Natural killer cell (primary cell): ENCODE measurements around the gene TTC9C. TPM values are rescaled to one million over a fixed set of nuclear protein-coding genes. Genes with fewer than 3 reads are reported as not detected.

Source experiments
- ATAC-seq, 3 donors: fragments of 150-1000 bp in 2 of 3; fragments of 200-7000 bp in 1 of 3; cut with Tn5 transposase; 1 replicate in 1 of 3; 2 replicates in 2 of 3; pipeline ENCODE4 v1.10.0; 2021; ENCODE audit warnings: mild to moderate bottlenecking in 2 of 3, moderate library complexity in 2 of 3
- DNase-seq, 2 donors: peaks; one replicate each; pipeline versions ENCODE4 v3.0.0 to v3.0.0-alpha.2; 2013 to 2021; ENCODE audit warnings: mixed read lengths in 1 of 2
- H3K27ac ChIP-seq: one replicate; pipeline ENCODE4 v1.5.1; 2013; ENCODE audit warnings: mild to moderate bottlenecking, low read length
- H3K27me3 ChIP-seq: one replicate; pipeline ENCODE4 v1.6.1; 2013; ENCODE audit warnings: low read length; ENCODE audit not compliant: control insufficient read depth, insufficient read depth
- H3K36me3 ChIP-seq: one replicate; pipeline ENCODE4 v1.6.1; 2013; ENCODE audit warnings: low read length; ENCODE audit not compliant: control insufficient read depth, insufficient read depth
- H3K4me1 ChIP-seq: one replicate; pipeline ENCODE4 v1.6.1; 2013; ENCODE audit warnings: low read length; ENCODE audit not compliant: control insufficient read depth, insufficient read depth
- H3K4me3 ChIP-seq: one replicate; pipeline ENCODE4 v1.5.1; 2013; ENCODE audit warnings: low read length
- H3K9me3 ChIP-seq: one replicate; pipeline ENCODE4 v1.6.1; 2013; ENCODE audit warnings: low read length; ENCODE audit not compliant: control insufficient read depth, insufficient read depth
- H3K27ac Mint-ChIP-seq, 2 donors: one replicate each; pipeline ENCODE4 v1.8.0; 2022; ENCODE audit warnings: mild to moderate bottlenecking in 2 of 2, mixed read lengths in 2 of 2, moderate library complexity in 1 of 2
- H3K27me3 Mint-ChIP-seq, 2 donors: one replicate each; pipeline ENCODE4 v1.8.0; 2022; ENCODE audit warnings: low read depth in 2 of 2, mixed read lengths in 2 of 2
- H3K36me3 Mint-ChIP-seq: one replicate; pipeline ENCODE4 v1.8.0; 2022; ENCODE audit warnings: mixed read lengths
- H3K4me1 Mint-ChIP-seq, 2 donors: one replicate each; pipeline ENCODE4 v1.8.0; 2022; ENCODE audit warnings: mixed read lengths in 2 of 2
- H3K4me3 Mint-ChIP-seq: one replicate; pipeline ENCODE4 v1.8.0; 2022; ENCODE audit warnings: mild to moderate bottlenecking, moderate library complexity, mixed read lengths
- H3K9me3 Mint-ChIP-seq, 2 donors: one replicate each; pipeline ENCODE4 v1.8.0; 2022; ENCODE audit warnings: mixed read lengths in 2 of 2
- WGBS: methylation state at CpG from one replicate; pipeline ENCODE4 v1.1.7; 2013; ENCODE audit warnings: missing lambda C conversion rate; ENCODE audit not compliant: insufficient coverage; 5-methylcytosine and 5-hydroxymethylcytosine counted together
- intact Hi-C: fragments of 100-400 bp; cut with micrococcal nuclease; formaldehyde crosslinking; loops from one replicate; pipeline ENCODE4 v1.14.2; 2022
- total RNA-seq, 4 donors: library from RNA; stranded (reverse); fragments of 120-200 nt in 1 of 4; gene quantifications; one replicate each; pipeline versions ENCODE4 v1.2.3 to v1.2.4, GENCODE V29; 2013 to 2022
- TF ChIP-seq, protein P1 (sequence below): fragments of 200-600 bp; IDR thresholded peaks from one replicate; pipeline ENCODE4 v1.8.0; 2022; ENCODE audit warnings: antibody characterized with exemption

Gene TTC9C
- total RNA-seq, 3 donors from 2014 or later (not counting 1 experiment from before 2014, with no cell fraction given): 18.3 to 27.2 (median 23.2) TPM

DNA sequence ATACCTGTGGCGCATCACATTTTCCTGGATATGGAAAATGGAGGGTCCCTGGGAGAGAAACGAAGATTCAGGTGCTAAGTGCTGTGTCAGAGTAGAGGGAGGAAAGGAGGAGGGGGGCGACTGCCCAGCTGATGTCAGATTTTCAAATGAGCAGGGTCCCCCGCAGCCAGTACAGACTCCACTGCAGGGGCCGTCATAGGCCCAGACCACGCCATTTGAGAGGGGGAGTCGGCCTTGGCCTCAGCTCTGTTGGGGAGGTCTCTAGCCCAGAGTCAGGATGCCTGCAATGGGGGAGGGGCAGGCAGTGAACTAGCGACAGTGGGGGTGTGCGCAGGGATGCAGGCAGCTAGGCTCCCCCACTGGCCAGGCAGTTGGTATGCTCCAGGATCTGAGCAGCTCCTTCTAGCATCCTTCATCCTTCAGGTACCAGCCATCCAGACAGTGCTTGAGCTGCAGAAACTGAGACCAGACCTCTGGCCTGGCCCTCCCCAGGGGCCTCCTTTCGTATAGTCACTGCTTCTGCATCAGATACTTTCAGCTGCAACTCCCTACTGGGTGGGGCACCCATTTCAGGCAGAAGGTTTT, 20.9 kb upstream of the TTC9C start, which contains the start of the genes BSCL2 and GNG3:
Gene BSCL2 (minus strand): TSS at position 148 of the 585 bp plus-strand sequence. CDS start 229 bp downstream, outside the sequence.
Gene GNG3 (plus strand): TSS at position 400 of the 585 bp plus-strand sequence. CDS start 620 bp downstream, outside the sequence.
- peak within 1 kb of the TSS; percentile 70 for H3K4me3 ChIP-seq
- ATAC-seq (no peak), DNase-seq (no peak)
- no peaks in the 10 kb centered on the region for H3K27me3 Mint-ChIP-seq
- H3K4me3 Mint-ChIP-seq: peak within 1 kb of the TSS; percentile 97
- no peaks in the 10 kb centered on the region for H3K36me3 Mint-ChIP-seq
- H3K9me3 ChIP-seq: no peaks in the 10 kb centered on the region
- peaks cover 6% of the 10 kb centered on the region for H3K36me3 ChIP-seq
- no peaks in the 10 kb centered on the region for H3K9me3 Mint-ChIP-seq
- H3K27ac ChIP-seq: peak within 1 kb of the TSS; percentile 95
- peaks cover 50% of the 10 kb centered on the region for H3K4me1 ChIP-seq
- WGBS: 96% methylated on average over 9 of the region's 10 CpGs
- H3K27me3 ChIP-seq: no peaks in the 10 kb centered on the region
- peak within 1 kb of the TSS; percentile 98 to 99 for H3K27ac Mint-ChIP-seq
- peaks cover 36 to 41% of the 10 kb centered on the region in 2 donors for H3K4me1 Mint-ChIP-seq
- intact Hi-C loops: loop anchor here (2.0 to 5.0 kb wide), 5 partner anchors 35 to 135 kb away; partner anchors contain the start of genes EEF1G, EML3, LBHD1 and ROM1
- TF ChIP-seq, protein P1, sequence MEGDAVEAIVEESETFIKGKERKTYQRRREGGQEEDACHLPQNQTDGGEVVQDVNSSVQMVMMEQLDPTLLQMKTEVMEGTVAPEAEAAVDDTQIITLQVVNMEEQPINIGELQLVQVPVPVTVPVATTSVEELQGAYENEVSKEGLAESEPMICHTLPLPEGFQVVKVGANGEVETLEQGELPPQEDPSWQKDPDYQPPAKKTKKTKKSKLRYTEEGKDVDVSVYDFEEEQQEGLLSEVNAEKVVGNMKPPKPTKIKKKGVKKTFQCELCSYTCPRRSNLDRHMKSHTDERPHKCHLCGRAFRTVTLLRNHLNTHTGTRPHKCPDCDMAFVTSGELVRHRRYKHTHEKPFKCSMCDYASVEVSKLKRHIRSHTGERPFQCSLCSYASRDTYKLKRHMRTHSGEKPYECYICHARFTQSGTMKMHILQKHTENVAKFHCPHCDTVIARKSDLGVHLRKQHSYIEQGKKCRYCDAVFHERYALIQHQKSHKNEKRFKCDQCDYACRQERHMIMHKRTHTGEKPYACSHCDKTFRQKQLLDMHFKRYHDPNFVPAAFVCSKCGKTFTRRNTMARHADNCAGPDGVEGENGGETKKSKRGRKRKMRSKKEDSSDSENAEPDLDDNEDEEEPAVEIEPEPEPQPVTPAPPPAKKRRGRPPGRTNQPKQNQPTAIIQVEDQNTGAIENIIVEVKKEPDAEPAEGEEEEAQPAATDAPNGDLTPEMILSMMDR: no peak

DNA sequence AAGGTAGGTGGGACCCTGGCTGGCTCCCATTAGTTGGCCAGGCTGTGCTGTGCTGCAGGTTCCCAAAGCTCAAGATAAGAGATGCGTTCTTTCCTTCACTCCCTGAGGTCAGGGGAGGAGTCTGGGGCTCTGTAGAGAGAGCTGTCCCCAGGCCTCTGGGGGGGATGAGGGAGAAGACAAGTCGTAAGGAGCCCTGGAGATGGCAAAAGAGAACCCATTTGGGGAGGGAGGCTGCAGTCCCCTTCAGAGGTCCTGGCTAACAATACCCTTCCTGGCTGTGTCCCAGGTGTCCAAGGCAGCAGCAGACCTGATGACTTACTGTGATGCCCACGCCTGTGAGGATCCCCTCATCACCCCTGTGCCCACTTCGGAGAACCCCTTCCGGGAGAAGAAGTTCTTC, 19.9 kb upstream of the TTC9C start:
- Mint-ChIP-seq H3K36me3 (no peaks in the 10 kb centered on the region), H3K27ac (peak overlapping the region; percentile 98 to 99), H3K4me3 (peak overlapping the region; percentile 97), H3K9me3 (no peaks in the 10 kb centered on the region), H3K27me3 (no peaks in the 10 kb centered on the region), H3K4me1 (peaks cover 36 to 47% of the 10 kb centered on the region in 2 donors)
- H3K36me3 ChIP-seq: peaks cover 12% of the 10 kb centered on the region
- DNase-seq (no peak), ATAC-seq (no peak)
- intact Hi-C loops: loop anchor here (5.0 kb wide), 4 partner anchors 36 to 136 kb away; partner anchors contain the start of genes EEF1G, EML3, LBHD1 and ROM1
- peaks cover 50% of the 10 kb centered on the region for H3K4me1 ChIP-seq
- H3K27ac ChIP-seq: peak overlapping the region; percentile 95
- peak overlapping the region; percentile 72 for H3K4me3 ChIP-seq
- no peaks in the 10 kb centered on the region for H3K9me3 ChIP-seq
- WGBS: 78% methylated on average over 5 of the region's 5 CpGs
- TF ChIP-seq, protein P1: no peak
- H3K27me3 ChIP-seq: no peaks in the 10 kb centered on the region

DNA sequence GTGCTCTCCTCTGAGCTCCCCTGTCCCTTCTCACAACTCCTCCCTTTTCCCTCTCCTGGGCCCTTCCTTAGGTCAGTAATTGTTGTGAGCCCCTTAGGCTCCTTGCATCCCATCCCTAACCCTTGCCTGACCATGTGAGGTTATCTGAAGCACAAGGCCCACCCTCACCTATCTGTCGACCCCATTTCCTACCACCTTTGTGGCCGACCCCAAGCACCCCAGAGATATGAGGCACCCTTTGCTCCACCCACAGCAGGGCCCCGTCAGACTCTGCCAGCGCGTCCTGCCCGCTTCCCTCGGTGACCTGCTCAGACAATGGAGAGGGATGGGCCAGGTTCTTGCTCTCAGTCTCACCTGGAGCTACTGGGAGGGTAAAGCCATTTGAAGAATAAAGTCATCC, 19.5 kb upstream of the TTC9C start:
- peak overlapping the region; percentile 98 to 99 for H3K27ac Mint-ChIP-seq
- no peaks in the 10 kb centered on the region for H3K9me3 Mint-ChIP-seq
- H3K4me1 Mint-ChIP-seq: peaks cover 36 to 50% of the 10 kb centered on the region in 2 donors
- TF ChIP-seq, protein P1: no peak
- H3K27ac ChIP-seq: peak overlapping the region; percentile 95
- WGBS: 0% methylated on average over 7 of the region's 7 CpGs
- H3K27me3 ChIP-seq: no peaks in the 10 kb centered on the region
- intact Hi-C loops: loop anchor here (1.0 to 5.0 kb wide), 6 partner anchors 19 to 136 kb away; partner anchors contain the start of genes EEF1G, EML3, HNRNPUL2 and LBHD1
- DNase-seq: peak; percentile 33 to 69
- ATAC-seq: no peak
- peaks cover 50% of the 10 kb centered on the region for H3K4me1 ChIP-seq
- no peaks in the 10 kb centered on the region for H3K36me3 Mint-ChIP-seq
- no peaks in the 10 kb centered on the region for H3K9me3 ChIP-seq
- H3K36me3 ChIP-seq: peaks cover 16% of the 10 kb centered on the region
- no peaks in the 10 kb centered on the region for H3K27me3 Mint-ChIP-seq
- H3K4me3 ChIP-seq: peak overlapping the region; percentile 72
- H3K4me3 Mint-ChIP-seq: peak overlapping the region; percentile 97
